Colonic mucosa (tissue), 4 donors: ENCODE data around the gene HMGCS2. TPM values are rescaled to one million over a fixed set of nuclear protein-coding genes. Genes with fewer than 3 reads are reported as not detected.

Experiments
- DNase-seq: peaks from one replicate; pipeline ENCODE4 v3.0.0-alpha.2; 2020
- H3K27ac ChIP-seq: fragments of 200-600 bp; one replicate; pipeline ENCODE4 v1.8.0; 2021
- H3K27me3 ChIP-seq: fragments of 200-600 bp; one replicate; pipeline ENCODE4 v1.8.0; 2021
- H3K36me3 ChIP-seq: fragments of 200-600 bp; one replicate; pipeline ENCODE4 v1.8.0; 2021
- H3K4me1 ChIP-seq: fragments of 200-600 bp; one replicate; pipeline ENCODE4 v1.8.0; 2021; ENCODE audit warnings: mild to moderate bottlenecking
- H3K4me3 ChIP-seq: fragments of 200-600 bp; one replicate; pipeline ENCODE4 v1.8.0; 2021
- H3K9ac ChIP-seq, 2 donors: one replicate each; pipeline ENCODE4 v1.7.0; 2013; ENCODE audit warnings: control low read depth in 2 of 2, low read depth in 2 of 2, low read length in 2 of 2
- H3K9me3 ChIP-seq: fragments of 200-600 bp; one replicate; pipeline ENCODE4 v1.8.0; 2021
- intact Hi-C: fragments of 100-400 bp; cut with DNase I; formaldehyde crosslinking; loops from one replicate; pipeline ENCODE4 v1.14.1; 2022
- total RNA-seq, 2 donors: library from RNA; stranded (reverse); fragmentation: NEBNext Ultra II Directional in 1 of 2; extraction: Animal tissue kit (Norgen Biotek cat#: 25700) in 1 of 2; gene quantifications; one replicate each; pipeline ENCODE4 v1.2.1, GENCODE V29; 2021
- TF ChIP-seq, protein P1 (sequence below): fragments of 200-600 bp; IDR thresholded peaks from one replicate; pipeline ENCODE4 v1.8.0; 2022; ENCODE audit warnings: antibody characterized with exemption, mild to moderate bottlenecking
- donor health status: healthy.
- donor health status: DM: no; HTN: no; CAD: no.
- donor health status: DM: no; HTN: no; CAD: no.

The HMGCS2 gene
- total RNA-seq, 2 donors from 2014 or later: 271 to 374 TPM

- intact Hi-C loops: no loop called here
Observed at GRCh38 chr1:119811985-119812557, 43.4 kb upstream of the HMGCS2 start.

DNA sequence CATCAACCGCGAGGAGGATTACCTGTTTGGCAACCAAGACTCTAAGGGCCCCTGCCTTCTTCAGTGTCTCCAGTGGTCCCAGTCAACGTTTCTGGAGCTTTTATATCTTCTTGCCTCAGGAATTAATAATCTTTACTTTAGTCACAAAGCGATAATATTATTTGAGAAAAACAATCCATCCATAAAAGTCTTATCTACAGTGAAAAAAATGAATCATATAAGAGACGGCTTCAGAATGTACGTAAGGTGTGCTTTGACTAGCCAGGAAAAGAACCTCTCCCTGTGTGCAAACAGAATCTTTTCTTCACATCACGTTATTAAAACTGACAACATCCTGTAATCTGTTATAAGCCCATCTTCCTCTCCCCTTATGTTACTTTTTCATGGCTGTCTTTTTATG is 42.7 kb upstream of the HMGCS2 start, which contains the start of gene REG4:
TSS of gene REG4 (minus strand) at position 74 of the 400 bp plus-strand sequence. CDS start 2,691 bp downstream, outside the sequence.
- Histone ChIP-seq H3K36me3 (no peaks in the 10 kb centered on the region), H3K9me3 (no peaks in the 10 kb centered on the region), H3K27ac (no peak within 1 kb of the TSS), H3K4me1 (no peaks in the 10 kb centered on the region), H3K4me3 (no peak within 1 kb of the TSS), H3K9ac (no peak within 1 kb of the TSS), H3K27me3 (no peaks in the 10 kb centered on the region)
- DNase-seq: no peak
- intact Hi-C loops: no loop called here
- TF ChIP-seq, protein P1, sequence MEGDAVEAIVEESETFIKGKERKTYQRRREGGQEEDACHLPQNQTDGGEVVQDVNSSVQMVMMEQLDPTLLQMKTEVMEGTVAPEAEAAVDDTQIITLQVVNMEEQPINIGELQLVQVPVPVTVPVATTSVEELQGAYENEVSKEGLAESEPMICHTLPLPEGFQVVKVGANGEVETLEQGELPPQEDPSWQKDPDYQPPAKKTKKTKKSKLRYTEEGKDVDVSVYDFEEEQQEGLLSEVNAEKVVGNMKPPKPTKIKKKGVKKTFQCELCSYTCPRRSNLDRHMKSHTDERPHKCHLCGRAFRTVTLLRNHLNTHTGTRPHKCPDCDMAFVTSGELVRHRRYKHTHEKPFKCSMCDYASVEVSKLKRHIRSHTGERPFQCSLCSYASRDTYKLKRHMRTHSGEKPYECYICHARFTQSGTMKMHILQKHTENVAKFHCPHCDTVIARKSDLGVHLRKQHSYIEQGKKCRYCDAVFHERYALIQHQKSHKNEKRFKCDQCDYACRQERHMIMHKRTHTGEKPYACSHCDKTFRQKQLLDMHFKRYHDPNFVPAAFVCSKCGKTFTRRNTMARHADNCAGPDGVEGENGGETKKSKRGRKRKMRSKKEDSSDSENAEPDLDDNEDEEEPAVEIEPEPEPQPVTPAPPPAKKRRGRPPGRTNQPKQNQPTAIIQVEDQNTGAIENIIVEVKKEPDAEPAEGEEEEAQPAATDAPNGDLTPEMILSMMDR: no peak

More at GRCh38 chr1:119811985-119812557, 43.4 kb upstream of the HMGCS2 start:
- Histone ChIP-seq H3K27ac (no peak overlapping the region), H3K9me3 (no peaks in the 10 kb centered on the region), H3K4me3 (no peak overlapping the region), H3K4me1 (peaks cover 3% of the 10 kb centered on the region), H3K9ac (no peak overlapping the region), H3K36me3 (no peaks in the 10 kb centered on the region), H3K27me3 (no peaks in the 10 kb centered on the region)
- TF ChIP-seq, protein P1: no peak
- DNase-seq: no peak

DNA sequence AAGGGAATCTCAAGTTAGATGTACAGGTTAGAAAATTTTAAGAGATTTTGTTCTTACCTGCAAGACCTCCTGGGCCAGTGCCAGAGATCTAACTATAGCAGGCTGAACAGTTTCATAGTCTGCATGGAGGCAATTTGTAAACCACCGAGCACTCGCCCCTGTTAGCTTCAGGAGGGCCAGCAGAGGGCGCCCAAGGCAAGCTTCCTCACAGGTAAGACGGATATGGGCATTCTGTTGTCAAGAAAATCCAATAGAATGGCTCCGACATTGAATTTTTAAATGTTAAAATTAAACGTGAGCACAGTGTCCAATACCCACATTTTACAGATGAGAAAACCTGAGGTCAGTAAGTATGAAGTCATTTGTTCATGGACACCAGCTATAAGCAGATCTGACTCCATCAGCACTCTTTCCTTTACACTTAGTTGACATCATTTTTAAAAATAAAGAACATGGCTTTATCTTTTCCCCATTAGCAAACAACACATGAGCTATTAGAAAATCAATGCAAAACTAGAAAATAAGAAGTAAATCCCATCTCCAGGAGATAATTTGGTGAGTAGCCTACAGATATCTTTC is 40.4 kb upstream of the HMGCS2 start:
- H3K27ac ChIP-seq: no peak overlapping the region
- H3K36me3 ChIP-seq: no peaks in the 10 kb centered on the region
- intact Hi-C loops: loop anchor here (5.0 kb wide), 2 partner anchors 58 to 67 kb away; no protein-coding TSS in a partner anchor
- TF ChIP-seq, protein P1: peak; percentile 92
- peak; percentile 84 for DNase-seq
- H3K4me3 ChIP-seq: no peak overlapping the region
- no peaks in the 10 kb centered on the region for H3K27me3 ChIP-seq
- H3K4me1 ChIP-seq: no peaks in the 10 kb centered on the region
- no peaks in the 10 kb centered on the region for H3K9me3 ChIP-seq
- no peak overlapping the region for H3K9ac ChIP-seq

- Histone ChIP-seq H3K9me3 (no peaks in the 10 kb centered on the region), H3K9ac (peak overlapping the region in 1 of 2 donors; percentile 13), H3K36me3 (no peaks in the 10 kb centered on the region), H3K4me3 (no peak overlapping the region), H3K4me1 (no peaks in the 10 kb centered on the region), H3K27ac (no peak overlapping the region), H3K27me3 (no peaks in the 10 kb centered on the region)
- intact Hi-C loops: loop anchor here (5.0 kb wide), 2 partner anchors 59 to 66 kb away; no protein-coding TSS in a partner anchor
- no peak for DNase-seq
- TF ChIP-seq, protein P1: no peak
Observed at GRCh38 chr1:119808491-119808890, 39.8 kb upstream of the HMGCS2 start.

GRCh38 chr1:119806489-119806888 is 37.8 kb upstream of the HMGCS2 start:
- H3K9me3 ChIP-seq: no peaks in the 10 kb centered on the region
- no peak for DNase-seq
- TF ChIP-seq, protein P1: no peak
- no peak overlapping the region for H3K27ac ChIP-seq
- intact Hi-C loops: loop anchor here (5.0 kb wide), 2 partner anchors 61 to 64 kb away; no protein-coding TSS in a partner anchor
- no peak overlapping the region for H3K4me3 ChIP-seq
- no peaks in the 10 kb centered on the region for H3K36me3 ChIP-seq
- no peaks in the 10 kb centered on the region for H3K4me1 ChIP-seq
- no peak overlapping the region for H3K9ac ChIP-seq
- H3K27me3 ChIP-seq: no peaks in the 10 kb centered on the region
